ENCODE measurements around the gene CBLN1.
A peak's percentile ranks its signal among the peaks of the same experiment; 100 is the strongest.

CBLN1 gene

GRCh38 chr16:49281480-49281842 lies at the start of gene CBLN1:
Gene CBLN1 (minus strand): TSS chr16:49281838. CDS start chr16:49281465, 373 bp downstream.
- no peak for DNase-seq
- H3K9me3 Mint-ChIP-seq = no peaks in the 10 kb centered on the region
- no peak within 1 kb of the TSS for H3K27ac Mint-ChIP-seq
- no peak for TF ChIP-seq CTCF (IDR thresholded peaks at IDR 0.05)
- peaks cover 94% of the 10 kb centered on the region for H3K27me3 Mint-ChIP-seq (ENCODE audit: low read depth, poor library complexity)
- peaks cover 60% of the 10 kb centered on the region for H3K4me1 Mint-ChIP-seq
- no peaks in the 10 kb centered on the region for H3K36me3 Mint-ChIP-seq (ENCODE audit: low read depth)
- peak within 1 kb of the TSS; percentile 76 for H3K4me3 Mint-ChIP-seq

- Mint-ChIP-seq H3K36me3 (ENCODE audit: low read depth) (no peaks in the 10 kb centered on the region), H3K27ac (no peak overlapping the region), H3K4me3 (no peak overlapping the region), H3K27me3 (ENCODE audit: low read depth, poor library complexity) (peaks cover 17% of the 10 kb centered on the region), H3K9me3 (no peaks in the 10 kb centered on the region), H3K4me1 (no peaks in the 10 kb centered on the region)
- no peak for DNase-seq
- no peak for TF ChIP-seq CTCF (IDR thresholded peaks at IDR 0.05)
Observed at GRCh38 chr16:49330562-49331201, 49.0 kb upstream of the CBLN1 start.

GRCh38 chr16:49328325-49328724 lies 46.7 kb upstream of the CBLN1 start:
- no peak for TF ChIP-seq CTCF (IDR thresholded peaks at IDR 0.05)
- Mint-ChIP-seq H3K4me1 (no peaks in the 10 kb centered on the region), H3K9me3 (no peaks in the 10 kb centered on the region), H3K27me3 (ENCODE audit: low read depth, poor library complexity) (peaks cover 17% of the 10 kb centered on the region), H3K4me3 (no peak overlapping the region), H3K36me3 (ENCODE audit: low read depth) (no peaks in the 10 kb centered on the region), H3K27ac (no peak overlapping the region)
- no peak for DNase-seq

- Mint-ChIP-seq H3K27ac (no peak overlapping the region), H3K4me1 (no peaks in the 10 kb centered on the region), H3K27me3 (ENCODE audit: low read depth, poor library complexity) (peaks cover 14% of the 10 kb centered on the region), H3K36me3 (ENCODE audit: low read depth) (no peaks in the 10 kb centered on the region), H3K4me3 (no peak overlapping the region), H3K9me3 (no peaks in the 10 kb centered on the region)
- no peak for TF ChIP-seq CTCF (IDR thresholded peaks at IDR 0.05)
- DNase-seq = no peak
Observed at GRCh38 chr16:49327466-49327865, 45.8 kb upstream of the CBLN1 start.

GRCh38 chr16:49324703-49325102 lies 43.1 kb upstream of the CBLN1 start:
- no peaks in the 10 kb centered on the region for H3K36me3 Mint-ChIP-seq (ENCODE audit: low read depth)
- H3K27me3 Mint-ChIP-seq (ENCODE audit: low read depth, poor library complexity) = peaks cover 14% of the 10 kb centered on the region
- H3K9me3 Mint-ChIP-seq = peaks cover 9% of the 10 kb centered on the region
- no peak for DNase-seq
- no peak overlapping the region for H3K4me3 Mint-ChIP-seq
- H3K27ac Mint-ChIP-seq = no peak overlapping the region
- no peak for TF ChIP-seq CTCF (IDR thresholded peaks at IDR 0.05)
- H3K4me1 Mint-ChIP-seq = no peaks in the 10 kb centered on the region

- no peak for TF ChIP-seq CTCF (IDR thresholded peaks at IDR 0.05)
Observed at GRCh38 chr16:49315602-49316001, 34.0 kb upstream of the CBLN1 start.

More at GRCh38 chr16:49315602-49316001, 34.0 kb upstream of the CBLN1 start:
- Mint-ChIP-seq H3K4me1 (no peaks in the 10 kb centered on the region), H3K4me3 (no peak overlapping the region), H3K27me3 (ENCODE audit: low read depth, poor library complexity) (peaks cover 49% of the 10 kb centered on the region), H3K27ac (no peak overlapping the region), H3K9me3 (peaks cover 8% of the 10 kb centered on the region), H3K36me3 (ENCODE audit: low read depth) (no peaks in the 10 kb centered on the region)
- no peak for DNase-seq
